ENCODE results near the gene ENTREP1. TPM values are rescaled to one million over a fixed set of nuclear protein-coding genes. Genes with fewer than 3 reads are reported as not detected.

Gene ENTREP1
- total and polyA plus RNA-seq, 2 of the 4 experiments (the other 2 are of a cell fraction) = not detected

- Histone ChIP-seq H3K79me1 (ENCODE audit: low read depth in 1 of 2, low read length in 2 of 2) (no peaks in the 10 kb centered on the region), H2BK15ac (ENCODE audit: low read depth, low read length) (no peak overlapping the region), H2BK20ac (ENCODE audit: low read depth, low read length) (no peak overlapping the region), H2AK9ac (replicated peaks; ENCODE audit: low read depth, low read length, poor library complexity) (no peak overlapping the region), H2AFZ (replicated peaks; ENCODE audit: low read length, poor library complexity) (no peak overlapping the region), H3K4ac (ENCODE audit: low read depth, low read length) (no peak overlapping the region), H3K23ac (ENCODE audit: low read depth, low read length) (no peak overlapping the region), H3K4me3 (ENCODE audit: insufficient read depth, low read depth, low read length) (no peak overlapping the region), H2AK5ac (ENCODE audit: low read depth, low read length) (no peak overlapping the region), H3K4me2 (ENCODE audit: low read depth, low read length) (no peak overlapping the region), H2BK5ac (ENCODE audit: low read depth, low read length, poor library complexity, severe bottlenecking) (no peak overlapping the region), H4K8ac (ENCODE audit: low read depth in 2 of 2, low read length in 2 of 2) (no peak overlapping the region), H3K56ac (ENCODE audit: extremely low read depth, insufficient read depth, low read length) (no peak overlapping the region), H3K9ac (ENCODE audit: low read depth, low read length) (no peak overlapping the region), H3K9me1 (ENCODE audit: insufficient read depth, low read length) (0 out of 2 replicates have a peak, but pooled peaks cover 3% of the 10 kb centered on the region), H3K36me3 (ENCODE audit: control insufficient read depth, insufficient read depth, low read length) (no peaks in the 10 kb centered on the region), H3K27ac (ENCODE audit: insufficient read depth, low read length) (no peak overlapping the region), H3K14ac (replicated peaks; ENCODE audit: low read depth, low read length) (no peak overlapping the region), H2BK120ac (ENCODE audit: low read depth, low read length) (no peak overlapping the region), H3K9me3 (ENCODE audit: control insufficient read depth, insufficient read depth, low read length) (no peaks in the 10 kb centered on the region), H4K5ac (ENCODE audit: low read depth, low read length) (no peak overlapping the region), H3K27me3 (ENCODE audit: control insufficient read depth, insufficient read depth, low read length) (no peaks in the 10 kb centered on the region), H3K4me1 (ENCODE audit: control insufficient read depth, insufficient read depth, low read length) (no peaks in the 10 kb centered on the region; the same call in 1 of the 2 replicates), H4K20me1 (ENCODE audit: insufficient read depth, low read length) (no peaks in the 10 kb centered on the region), H3K18ac (ENCODE audit: low read depth, low read length) (no peak overlapping the region), H4K91ac (ENCODE audit: insufficient read depth, low read depth, low read length) (no peak overlapping the region)
- DNase-seq (no peak), ATAC-seq (ENCODE audit: low read depth) (no peak)
- WGBS, 2 experiments (ENCODE audit: extremely low coverage in 2 of 2, insufficient read length in 1 of 2) = 70% methylated on average over 2 of the region's 6 CpGs; no CpG with 5 or more reads in 1 of the 2 experiments
- ChIA-PET CTCF (no interaction called here), POLR2A (ENCODE audit: unreplicated experiment) (no interaction called here)
- no peak for TF ChIP-seq SMC3 (IDR thresholded peaks at IDR 0.05; ENCODE audit: low read depth, low read length)
- TF ChIP-seq MAFK (IDR thresholded peaks at IDR 0.05; ENCODE audit: low read depth, low read length) = no peak
- no peak for TF ChIP-seq RCOR1 (IDR thresholded peaks at IDR 0.05; ENCODE audit: insufficient replicate concordance, low read length)
- no peak for TF ChIP-seq CEBPB (IDR thresholded peaks at IDR 0.05; ENCODE audit: low read depth, low read length)
- TF ChIP-seq RFX5 (IDR thresholded peaks at IDR 0.05; ENCODE audit: low read depth, low read length) = no peak
- in situ Hi-C loops (cut with MboI; ENCODE audit: low sequenced_read_pairs) (loop anchor here (10.0 kb wide), 1 partner anchor 796 kb away; no protein-coding TSS in a partner anchor), intact Hi-C loops (cut with micrococcal nuclease) (loop anchor here (10.0 kb wide), 1 partner anchor 686 kb away; no protein-coding TSS in a partner anchor), dilution Hi-C loops (cut with HindIII; ENCODE audit: low sequenced_read_pairs, unreplicated experiment) (no loop called here)
- no TSS peak for BruUV-seq (replicated peaks)
These were observed 104.3 kb downstream of the ENTREP1 start for GRCh38 chr9:69429281-69429680.

All from IMR-90 (cell line).